KMS-11 (cell line): ENCODE data around the gene SEH1L.

Experiments
- H2AFZ ChIP-seq: fragments of 200-600 bp; sonication (generic); 2 replicates; pipeline ENCODE4 v1.6.1; 2016; ENCODE audit warnings: antibody characterized with exemption, mixed run types, low read depth
- H3K27ac ChIP-seq: fragments of 200-600 bp; sonication (generic); 2 replicates; pipeline ENCODE4 v1.6.1; 2016; ENCODE audit warnings: mild to moderate bottlenecking, mixed run types
- H3K27me3 ChIP-seq: fragments of 200-600 bp; sonication (generic); 2 replicates; pipeline ENCODE4 v1.6.1; 2017; ENCODE audit warnings: mild to moderate bottlenecking, low read depth, mixed run types, moderate library complexity; ENCODE audit not compliant: insufficient read depth
- H3K36me3 ChIP-seq: fragments of 200-600 bp; sonication (generic); 2 replicates; pipeline ENCODE4 v1.6.1; 2017; ENCODE audit warnings: mild to moderate bottlenecking, mixed run types; ENCODE audit not compliant: insufficient read depth
- H3K4me1 ChIP-seq: fragments of 200-600 bp; sonication (generic); 2 replicates; pipeline ENCODE4 v1.6.1; 2016; ENCODE audit warnings: mild to moderate bottlenecking, low read depth, mixed run types; ENCODE audit not compliant: poor library complexity, severe bottlenecking
- H3K4me2 ChIP-seq: fragments of 200-600 bp; sonication (generic); 2 replicates; pipeline ENCODE4 v1.7.0; 2016; ENCODE audit warnings: mild to moderate bottlenecking, mixed run types
- H3K4me3 ChIP-seq: fragments of 200-600 bp; sonication (generic); IDR thresholded peaks from 2 replicates; pipeline ENCODE4 v1.6.1; 2017; ENCODE audit warnings: low read depth, low read length, mixed read lengths; ENCODE audit not compliant: insufficient read depth
- H3K79me2 ChIP-seq: fragments of 200-600 bp; sonication (generic); 2 replicates; pipeline ENCODE4 v1.6.1; 2016; ENCODE audit warnings: low read depth, mixed run types; ENCODE audit not compliant: insufficient read depth
- H3K9ac ChIP-seq: fragments of 200-600 bp; sonication (generic); 2 replicates; pipeline ENCODE4 v1.6.1; 2016; ENCODE audit warnings: mild to moderate bottlenecking, mixed run types
- H4K20me1 ChIP-seq: fragments of 200-600 bp; sonication (generic); 2 replicates; pipeline ENCODE4 v1.6.1; 2016; ENCODE audit warnings: mild to moderate bottlenecking, mixed run types; ENCODE audit not compliant: insufficient read depth
- TF ChIP-seq, protein P1 (sequence below): fragments of 200-600 bp; sonication (generic); conservative IDR thresholded peaks from 2 replicates; pipeline ENCODE4 v1.6.1; 2017; ENCODE audit warnings: low read depth, mild to moderate bottlenecking, antibody characterized with exemption, low read length, moderate library complexity, mixed read lengths

SEH1L gene

DNA sequence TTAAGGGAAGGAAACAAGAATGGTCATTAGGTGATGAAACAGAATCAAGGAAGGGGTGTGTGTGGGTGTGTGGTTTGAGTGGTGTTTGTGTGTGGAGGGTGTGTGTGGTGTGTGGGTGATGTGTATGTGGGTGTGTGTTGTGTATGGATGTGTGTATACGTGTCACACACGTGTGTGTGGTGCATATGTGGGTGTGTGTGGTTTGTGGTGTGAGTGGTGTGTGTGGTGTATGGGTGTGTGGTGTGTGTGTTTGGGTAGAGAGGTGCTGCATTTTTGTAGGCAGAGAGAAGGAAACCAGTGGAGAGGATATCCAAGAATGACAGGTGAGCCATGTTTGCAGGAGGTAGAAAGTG is 42.3 kb downstream of the SEH1L start:
- peaks cover 3% of the 10 kb centered on the region for H4K20me1 ChIP-seq
- H3K9ac ChIP-seq: no peak overlapping the region; the same call in 1 of the 2 replicates
- H3K36me3 ChIP-seq: no peaks in the 10 kb centered on the region
- H2AFZ ChIP-seq: peak overlapping the region; percentile 80; the same call in 1 of the 2 replicates
- peak overlapping the region; percentile 47 for H3K4me2 ChIP-seq
- TF ChIP-seq, protein P1, sequence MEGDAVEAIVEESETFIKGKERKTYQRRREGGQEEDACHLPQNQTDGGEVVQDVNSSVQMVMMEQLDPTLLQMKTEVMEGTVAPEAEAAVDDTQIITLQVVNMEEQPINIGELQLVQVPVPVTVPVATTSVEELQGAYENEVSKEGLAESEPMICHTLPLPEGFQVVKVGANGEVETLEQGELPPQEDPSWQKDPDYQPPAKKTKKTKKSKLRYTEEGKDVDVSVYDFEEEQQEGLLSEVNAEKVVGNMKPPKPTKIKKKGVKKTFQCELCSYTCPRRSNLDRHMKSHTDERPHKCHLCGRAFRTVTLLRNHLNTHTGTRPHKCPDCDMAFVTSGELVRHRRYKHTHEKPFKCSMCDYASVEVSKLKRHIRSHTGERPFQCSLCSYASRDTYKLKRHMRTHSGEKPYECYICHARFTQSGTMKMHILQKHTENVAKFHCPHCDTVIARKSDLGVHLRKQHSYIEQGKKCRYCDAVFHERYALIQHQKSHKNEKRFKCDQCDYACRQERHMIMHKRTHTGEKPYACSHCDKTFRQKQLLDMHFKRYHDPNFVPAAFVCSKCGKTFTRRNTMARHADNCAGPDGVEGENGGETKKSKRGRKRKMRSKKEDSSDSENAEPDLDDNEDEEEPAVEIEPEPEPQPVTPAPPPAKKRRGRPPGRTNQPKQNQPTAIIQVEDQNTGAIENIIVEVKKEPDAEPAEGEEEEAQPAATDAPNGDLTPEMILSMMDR: no peak
- H3K4me1 ChIP-seq: peaks cover 18% of the 10 kb centered on the region
- no peak overlapping the region for H3K27ac ChIP-seq
- no peak overlapping the region for H3K4me3 ChIP-seq
- peaks cover 36% of the 10 kb centered on the region for H3K79me2 ChIP-seq
- no peaks in the 10 kb centered on the region for H3K27me3 ChIP-seq

DNA sequence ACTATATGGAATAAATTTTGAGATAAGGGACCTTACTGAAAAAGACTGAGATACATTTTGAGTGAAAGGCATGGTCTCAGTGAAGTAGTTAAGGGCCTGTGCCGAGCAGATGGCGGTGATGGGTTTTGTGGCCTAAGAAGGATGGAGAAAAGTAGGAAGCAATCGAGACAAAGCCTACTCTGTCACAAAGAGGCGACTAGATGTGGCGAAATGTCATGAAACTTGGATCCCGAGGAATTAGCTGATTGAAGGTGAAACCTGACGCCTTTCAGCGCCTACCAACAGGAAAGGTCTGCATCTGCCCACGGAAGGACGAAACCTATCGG is 42.8 kb downstream of the SEH1L start:
- peak overlapping the region; percentile 47 for H3K4me2 ChIP-seq
- TF ChIP-seq, protein P1: no peak
- H3K36me3 ChIP-seq: no peaks in the 10 kb centered on the region
- H4K20me1 ChIP-seq: peaks cover 3% of the 10 kb centered on the region
- H2AFZ ChIP-seq: peak overlapping the region; percentile 80
- peak overlapping the region; percentile 78; the same call in 1 of the 2 replicates for H3K9ac ChIP-seq
- peak overlapping the region; percentile 68 for H3K27ac ChIP-seq
- H3K27me3 ChIP-seq: no peaks in the 10 kb centered on the region
- H3K4me3 ChIP-seq: no peak overlapping the region
- peaks cover 18% of the 10 kb centered on the region for H3K4me1 ChIP-seq
- peaks cover 41% of the 10 kb centered on the region for H3K79me2 ChIP-seq

DNA sequence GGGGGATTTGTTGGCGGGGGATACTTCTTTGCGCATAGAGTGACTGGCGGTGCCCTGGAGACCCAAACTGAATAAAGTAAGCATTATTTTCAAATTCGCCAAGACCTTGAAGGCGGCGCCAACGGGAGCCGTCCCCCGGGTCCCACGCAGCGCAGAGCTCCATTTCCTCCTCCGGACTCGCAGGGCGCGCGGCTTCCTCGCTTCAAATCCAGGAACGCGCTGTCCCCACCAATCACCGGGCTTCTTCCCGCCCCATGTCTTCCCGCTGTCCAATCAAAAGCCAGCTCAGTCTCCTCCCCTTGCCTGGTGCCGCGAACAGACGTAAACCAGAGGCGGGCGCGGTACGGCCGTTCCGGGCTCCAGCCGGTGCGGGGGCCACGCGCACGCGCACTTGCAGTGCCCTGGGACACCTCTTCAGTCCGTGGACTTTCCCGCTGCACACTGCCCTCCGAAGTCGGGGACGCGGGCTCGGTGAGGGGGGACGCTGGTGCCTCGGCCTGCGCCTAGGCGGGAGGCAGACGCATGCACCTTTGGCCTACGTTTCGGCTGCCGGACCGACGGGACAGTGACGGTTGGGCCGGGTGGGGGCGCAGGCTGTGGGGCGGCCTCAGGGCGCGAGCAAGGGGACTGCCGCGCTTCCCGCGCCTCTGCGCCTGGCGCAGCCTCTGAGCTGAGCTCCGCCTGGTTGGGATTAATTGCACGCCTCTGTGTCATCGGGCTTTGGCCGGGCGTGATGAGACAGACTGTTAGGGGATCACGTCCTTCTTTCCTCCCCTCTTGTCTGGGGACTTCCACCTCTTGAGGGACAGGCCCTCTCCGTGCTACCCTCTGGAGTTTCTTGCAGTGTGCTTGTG is 43.4 kb downstream of the SEH1L start, which contains the start of gene CEP192:
Gene CEP192, plus strand, starts transcription at position 396 of the 854 bp plus-strand sequence. CDS start 8,063 bp downstream, outside the sequence.
- peaks cover 18% of the 10 kb centered on the region for H3K4me1 ChIP-seq
- peak within 1 kb of the TSS; percentile 78 for H3K9ac ChIP-seq
- no peaks in the 10 kb centered on the region for H3K36me3 ChIP-seq
- peak within 1 kb of the TSS; percentile 89 for H3K4me2 ChIP-seq
- H4K20me1 ChIP-seq: peaks cover 3% of the 10 kb centered on the region
- H3K27me3 ChIP-seq: no peaks in the 10 kb centered on the region
- H3K4me3 ChIP-seq: peak within 1 kb of the TSS; percentile 35
- TF ChIP-seq, protein P1: no peak
- peak within 1 kb of the TSS; percentile 68 for H3K27ac ChIP-seq
- peaks cover 47% of the 10 kb centered on the region for H3K79me2 ChIP-seq
- peak within 1 kb of the TSS; percentile 84 for H2AFZ ChIP-seq

DNA sequence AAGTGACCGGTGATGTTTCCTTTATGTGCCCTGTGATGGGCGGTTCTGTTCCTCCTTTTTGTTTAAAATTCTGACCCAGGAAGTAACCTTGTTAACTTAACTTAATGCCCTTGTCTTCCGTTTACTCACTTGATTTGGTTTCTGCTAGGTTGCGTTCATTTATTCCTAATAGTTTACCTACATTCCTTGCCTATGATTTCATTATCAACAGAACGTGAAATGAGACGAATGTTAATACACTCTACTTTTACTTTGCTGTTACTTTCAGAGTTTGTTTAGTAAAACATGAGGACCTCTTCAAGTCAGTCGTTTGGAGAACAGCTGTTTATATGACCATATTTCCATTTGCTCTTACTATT is 44.0 kb downstream of the SEH1L start:
- peak overlapping the region; percentile 89 for H3K4me2 ChIP-seq
- TF ChIP-seq, protein P1: no peak
- no peaks in the 10 kb centered on the region for H3K36me3 ChIP-seq
- H2AFZ ChIP-seq: peak overlapping the region; percentile 84
- peak overlapping the region; percentile 68 for H3K27ac ChIP-seq
- H3K79me2 ChIP-seq: peaks cover 53% of the 10 kb centered on the region
- peaks cover 18% of the 10 kb centered on the region for H3K4me1 ChIP-seq
- H4K20me1 ChIP-seq: peaks cover 3% of the 10 kb centered on the region
- peak overlapping the region; percentile 35 for H3K4me3 ChIP-seq
- H3K27me3 ChIP-seq: no peaks in the 10 kb centered on the region
- peak overlapping the region; percentile 78 for H3K9ac ChIP-seq
